ENCODE results near the gene PHGDH.

PHGDH gene

DNA sequence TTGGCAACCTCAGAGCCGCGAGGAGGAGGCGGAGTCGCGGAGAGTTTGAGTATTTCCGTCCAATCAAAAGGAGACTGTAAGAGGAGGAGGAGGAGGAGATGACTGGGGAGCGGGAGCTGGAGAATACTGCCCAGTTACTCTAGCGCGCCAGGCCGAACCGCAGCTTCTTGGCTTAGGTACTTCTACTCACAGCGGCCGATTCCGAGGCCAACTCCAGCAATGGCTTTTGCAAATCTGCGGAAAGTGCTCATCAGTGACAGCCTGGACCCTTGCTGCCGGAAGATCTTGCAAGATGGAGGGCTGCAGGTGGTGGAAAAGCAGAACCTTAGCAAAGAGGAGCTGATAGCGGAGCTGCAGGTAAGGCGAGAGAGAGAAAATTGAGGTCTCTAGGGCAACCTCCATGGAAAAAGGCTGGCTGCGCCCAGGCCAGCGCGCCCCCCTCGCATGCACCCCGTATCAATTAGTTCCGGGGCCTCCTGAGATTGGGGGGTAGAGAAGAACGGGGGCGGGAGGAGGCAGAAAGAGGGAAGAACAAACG lies at the start of gene PHGDH:
TSS of gene PHGDH (plus strand) at position 131 of the 538 bp plus-strand sequence. CDS start at position 220, 89 bp downstream.
- DNase-seq = peak; percentile 77 to 87

DNA sequence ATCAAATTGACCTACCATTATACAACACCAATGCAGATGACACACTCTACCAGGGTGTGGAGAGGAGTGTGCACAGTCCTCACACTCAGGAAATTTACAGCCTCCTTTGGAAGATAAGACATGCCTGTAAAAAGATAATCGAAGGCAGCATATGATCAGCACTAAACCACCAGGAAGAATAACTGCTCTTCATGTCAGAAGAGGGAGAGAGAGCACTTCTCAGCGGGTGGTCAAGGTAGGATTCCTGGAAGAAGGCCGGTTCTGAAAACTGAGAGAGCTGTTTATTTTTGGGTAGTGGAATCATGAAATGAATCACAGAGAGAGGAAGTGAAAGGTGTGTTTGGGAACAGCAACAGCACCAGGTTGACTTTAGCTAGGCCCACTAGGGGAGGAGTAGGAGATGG lies 49.7 kb upstream of the PHGDH start:
- no peak for DNase-seq

DNA sequence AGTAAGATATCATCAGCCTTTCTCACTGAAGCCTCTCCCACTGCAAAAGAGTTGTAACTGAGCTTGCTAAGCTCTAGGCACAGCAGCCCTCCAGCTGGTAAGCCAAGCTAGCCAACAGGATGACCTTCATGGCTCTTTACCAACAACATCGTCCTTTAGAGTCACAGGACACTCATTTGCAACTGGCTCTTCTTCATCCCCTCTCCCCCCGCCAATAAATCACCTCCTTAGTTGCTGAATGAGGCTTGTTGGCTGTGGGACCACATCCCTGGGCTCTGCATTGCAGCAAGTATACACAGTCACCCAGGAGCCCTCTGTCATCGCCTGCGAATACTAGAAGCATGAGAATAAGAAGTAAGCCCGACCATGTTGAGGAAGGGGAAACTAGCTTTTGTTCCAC lies 47.7 kb upstream of the PHGDH start:
- no peak for DNase-seq

DNA sequence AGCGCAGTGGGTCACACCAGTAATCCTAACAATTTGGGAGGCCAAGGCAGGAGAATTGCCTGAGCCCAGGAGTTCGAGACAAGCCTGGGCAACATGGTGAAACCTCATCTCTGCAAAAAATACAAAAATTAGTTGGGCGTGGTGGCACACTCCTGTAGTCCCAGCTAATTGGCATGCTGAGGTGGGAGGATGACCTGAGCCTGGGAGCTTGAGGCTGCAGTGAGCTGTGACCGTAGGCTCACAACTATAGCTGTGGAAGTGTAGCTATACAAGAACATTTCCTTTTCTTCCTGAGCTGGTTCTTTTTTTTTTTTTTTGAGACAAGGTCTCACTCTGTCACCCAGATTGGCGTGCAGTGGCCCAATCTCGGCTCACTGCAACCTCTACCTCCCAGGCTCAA lies 44.6 kb upstream of the PHGDH start:
- no peak for DNase-seq

DNA sequence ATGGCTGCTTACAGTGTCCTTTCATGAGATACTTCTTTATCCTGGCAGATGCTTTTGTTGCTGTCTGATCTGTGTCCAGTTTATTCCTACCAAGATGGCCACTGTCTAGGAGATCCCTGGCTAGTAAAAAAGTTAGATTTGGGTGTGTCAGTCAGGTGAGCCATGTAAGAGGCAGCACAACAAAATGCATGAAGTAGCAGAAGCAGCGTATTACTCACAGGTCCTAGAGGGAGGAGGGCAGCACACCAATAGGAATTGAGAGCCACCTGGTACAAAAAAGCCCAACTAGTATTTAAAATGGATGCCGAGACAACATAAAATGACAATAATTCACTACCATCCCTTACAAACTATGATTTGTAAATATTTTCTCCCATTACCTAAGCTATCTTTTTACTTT lies 40.8 kb upstream of the PHGDH start:
- no peak for DNase-seq

DNA sequence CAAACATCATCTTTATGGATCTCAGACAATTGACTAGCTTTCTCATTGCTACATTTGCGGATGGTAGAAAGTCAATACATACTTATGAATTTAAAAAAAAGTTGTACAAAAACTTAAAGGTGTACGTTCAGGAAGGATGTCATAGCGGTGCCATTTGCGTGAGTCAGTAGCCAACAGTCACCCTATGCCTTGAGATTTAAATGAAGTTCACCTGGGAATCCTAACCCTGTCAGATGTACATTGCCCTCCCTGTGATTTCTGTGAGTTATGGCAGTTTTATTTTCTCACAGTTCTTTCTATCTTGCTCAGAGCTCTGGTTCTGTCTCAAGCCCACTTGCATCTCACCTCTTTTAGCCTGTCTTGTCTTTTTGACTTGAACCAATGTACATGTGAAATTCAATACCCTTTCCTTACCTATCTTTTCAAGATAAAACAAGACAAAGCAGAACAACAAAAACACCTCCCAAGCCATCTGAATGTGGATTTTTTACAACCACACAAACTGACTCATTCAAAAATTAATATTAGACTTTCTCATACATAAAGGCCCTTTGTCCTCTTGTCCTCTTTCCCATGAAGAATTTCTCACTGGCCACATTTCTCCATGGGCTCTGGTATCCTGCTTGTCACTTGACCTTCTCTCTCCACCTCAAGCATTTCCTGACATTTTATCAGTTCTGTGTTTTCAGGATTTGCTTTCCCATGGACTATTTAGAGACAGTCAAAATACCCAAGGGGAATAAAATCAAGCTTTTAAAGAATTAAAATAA lies 38.4 kb upstream of the PHGDH start:
- no peak for DNase-seq

DNA sequence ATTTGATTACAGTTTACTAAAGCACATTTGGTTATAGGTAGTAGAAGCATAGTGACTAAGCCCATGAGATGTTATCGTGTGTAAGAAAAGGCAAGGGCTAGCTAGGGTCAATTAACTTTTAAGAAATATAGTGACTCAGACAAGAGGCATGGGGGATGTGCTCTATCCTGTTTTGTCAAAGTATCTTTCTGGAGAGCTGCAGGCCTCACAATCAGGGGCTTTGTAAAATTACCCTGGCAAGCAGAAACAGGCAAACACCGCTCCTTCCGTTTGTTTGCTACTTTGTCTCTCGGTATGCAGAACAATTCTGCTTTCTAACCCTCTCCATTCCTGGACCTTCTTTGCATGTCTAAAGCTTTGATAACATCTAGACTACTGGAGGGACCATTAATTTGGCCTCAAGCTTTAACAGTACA lies 37.6 kb upstream of the PHGDH start:
- DNase-seq = no peak

DNA sequence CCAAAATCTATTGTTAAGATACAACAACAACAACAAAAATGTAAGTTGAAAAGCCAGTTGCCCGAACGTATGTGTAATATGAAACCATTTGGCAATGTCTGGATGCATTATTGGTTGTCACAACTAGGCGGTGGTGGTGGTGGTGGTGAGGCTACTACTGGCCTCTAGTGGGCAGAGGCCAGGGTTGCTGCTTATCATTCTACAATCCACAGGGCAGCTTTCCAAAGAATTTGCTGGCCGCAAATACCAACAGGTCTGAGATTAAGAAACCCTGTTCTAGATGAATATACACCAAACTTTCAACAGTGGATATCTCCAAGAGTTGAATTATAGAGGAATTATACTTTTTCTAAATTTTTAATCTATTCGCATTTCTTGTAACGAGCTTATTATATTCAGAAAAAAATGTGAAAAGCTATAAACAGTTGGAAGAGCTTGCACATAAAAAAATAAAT lies 36.9 kb upstream of the PHGDH start:
- no peak for DNase-seq

DNA sequence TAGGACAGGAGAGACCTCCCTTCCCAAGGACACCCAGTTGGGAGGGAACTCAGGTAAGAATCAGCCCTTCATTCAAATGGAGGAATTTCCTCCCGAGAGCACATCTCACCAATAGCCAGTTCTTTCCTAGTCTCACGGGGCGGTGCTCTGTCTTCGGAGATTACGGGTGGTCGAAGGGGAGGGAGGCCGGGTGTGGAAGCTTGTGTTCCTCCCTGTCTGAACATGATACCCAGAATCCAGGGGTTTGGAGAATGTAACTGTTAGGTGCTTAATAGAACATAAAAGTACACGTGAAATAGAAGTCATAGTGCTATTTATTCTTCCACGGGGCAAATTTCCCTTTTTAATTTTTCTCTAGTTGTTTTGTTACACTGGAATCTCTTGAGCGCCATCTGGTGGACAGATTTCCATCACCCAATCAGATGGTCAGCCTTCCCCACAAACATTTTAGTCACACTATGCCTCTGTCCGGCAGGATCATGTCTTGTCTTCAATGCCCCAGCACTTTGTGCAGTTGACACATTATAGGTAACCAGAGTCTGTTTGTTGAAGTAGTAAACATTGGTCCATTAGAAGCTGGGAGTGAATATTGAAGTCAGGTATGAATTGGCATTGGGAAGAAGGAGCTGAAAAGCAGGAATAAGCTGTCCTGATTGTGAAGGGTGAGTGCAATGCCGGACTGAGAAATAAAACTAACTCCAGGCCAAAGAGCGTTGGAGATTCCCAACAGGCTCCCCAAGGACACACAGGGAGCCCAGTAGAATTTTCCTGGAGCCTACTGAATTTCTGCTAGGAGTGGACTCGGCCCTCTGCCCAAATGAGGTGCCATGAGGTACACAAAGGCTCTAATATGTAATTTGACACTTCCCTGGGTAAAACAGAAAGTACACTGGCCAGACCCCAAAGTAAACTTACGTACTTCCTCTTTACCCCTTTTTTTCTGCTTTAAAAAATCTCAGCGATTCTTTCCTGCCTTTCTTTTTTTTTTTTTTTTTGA lies 36.1 kb upstream of the PHGDH start:
- DNase-seq = peak; percentile 66 to 73

DNA sequence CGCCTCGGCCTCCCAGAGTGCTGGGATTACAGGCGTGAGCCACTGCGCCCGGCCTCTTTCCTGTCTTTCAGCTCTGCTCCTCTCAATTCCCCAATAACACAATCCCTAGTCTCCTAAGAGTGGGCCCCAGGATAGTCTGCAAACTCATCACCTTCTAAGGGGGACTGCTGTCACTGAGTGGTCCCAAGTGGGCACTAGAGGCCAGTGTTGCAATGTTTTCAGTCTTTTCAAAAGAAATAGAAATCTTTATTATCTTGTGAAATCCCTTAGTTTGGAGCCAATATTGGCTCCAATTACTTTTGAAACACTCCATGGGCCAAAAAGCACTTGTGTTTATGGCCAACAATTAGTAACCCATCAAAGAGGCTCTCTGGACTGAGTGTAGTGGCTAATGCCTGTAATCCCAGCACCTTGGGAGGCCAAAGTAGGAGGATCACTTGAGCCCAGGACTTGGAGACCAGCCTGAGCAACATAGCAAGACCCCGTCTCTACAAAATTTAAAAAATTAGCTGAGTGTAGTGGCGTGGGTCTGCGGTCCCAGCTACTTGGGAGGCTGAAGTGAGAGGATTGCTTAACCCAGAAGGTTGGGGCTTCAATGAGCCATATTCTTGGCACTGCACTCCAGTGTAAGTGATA lies 35.0 kb upstream of the PHGDH start:
- DNase-seq = no peak

DNA sequence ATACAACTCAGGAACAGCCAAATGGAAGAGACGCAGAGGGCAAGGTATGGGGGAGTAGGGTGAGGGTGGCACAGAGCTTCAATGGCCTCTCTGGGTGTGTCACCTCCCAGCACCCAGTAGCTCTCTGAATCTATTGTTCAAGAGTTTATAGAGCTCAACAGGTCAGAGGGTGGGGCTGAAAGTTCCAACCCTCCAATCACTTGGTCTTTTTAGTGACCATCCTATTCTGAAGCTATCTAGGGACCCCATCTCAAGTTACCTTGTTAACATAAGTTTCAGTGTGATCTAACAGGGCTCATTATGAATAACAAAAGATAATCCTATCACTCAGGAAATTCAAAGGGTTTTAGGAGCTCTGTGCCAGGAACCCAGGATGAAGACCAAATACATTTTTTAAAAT lies 32.5 kb upstream of the PHGDH start:
- no peak for DNase-seq

DNA sequence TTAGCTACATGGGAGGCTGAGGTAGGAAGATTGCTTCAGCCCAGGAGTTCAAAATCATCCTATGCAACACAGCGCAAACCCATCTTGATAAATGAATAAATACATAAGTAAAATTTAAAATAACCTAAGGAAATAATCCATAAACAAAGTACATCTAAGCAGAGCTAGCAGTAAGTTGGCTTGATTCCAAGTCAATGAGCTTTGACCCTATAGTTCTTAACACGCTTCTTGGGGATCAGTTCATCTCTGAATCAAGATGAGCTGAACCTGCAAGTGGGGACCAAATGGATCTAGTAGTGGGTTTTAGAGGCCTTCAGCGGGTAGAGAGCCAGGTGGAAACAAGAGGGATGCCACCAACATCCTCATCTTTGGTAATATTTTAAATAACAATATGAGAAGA lies 31.5 kb upstream of the PHGDH start:
- DNase-seq = no peak

DNA sequence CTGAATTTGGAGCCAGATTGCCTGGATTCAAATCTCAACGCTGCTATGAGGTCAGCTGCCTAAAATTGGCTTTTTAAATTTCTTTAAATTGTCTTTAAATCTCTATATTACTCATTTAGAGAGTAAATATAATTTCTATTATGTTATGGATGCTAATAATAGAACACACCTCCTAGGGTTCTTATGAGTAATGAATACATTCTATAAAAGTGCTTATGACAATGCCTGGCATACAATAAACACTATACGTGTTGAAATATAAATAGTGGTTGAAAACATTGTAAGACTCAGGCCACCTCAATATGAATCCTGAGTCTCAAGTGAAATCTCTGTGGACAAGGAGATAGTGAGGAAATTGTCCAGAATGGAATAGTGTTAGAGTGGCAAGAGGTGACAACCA lies 31.0 kb upstream of the PHGDH start:
- no peak for DNase-seq

DNA sequence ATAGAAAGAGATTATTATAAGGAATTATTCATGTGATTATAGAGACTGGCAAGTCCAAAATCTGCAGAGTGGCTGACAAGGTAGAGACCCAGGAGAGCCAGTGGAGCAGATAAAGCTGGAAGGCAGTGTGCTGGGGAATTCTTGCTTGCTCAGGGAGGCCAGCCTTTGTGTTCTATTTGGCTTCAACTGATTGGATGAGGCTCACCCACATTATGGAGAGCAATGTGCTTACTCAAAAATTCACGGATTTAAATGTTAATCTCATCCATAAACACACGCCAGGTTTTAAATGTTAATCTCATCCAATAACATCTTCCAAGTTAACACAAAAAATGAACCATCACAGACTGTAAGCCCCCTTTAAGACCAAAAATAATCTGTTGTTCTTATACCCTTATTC lies 30.2 kb upstream of the PHGDH start:
- no peak for DNase-seq

DNA sequence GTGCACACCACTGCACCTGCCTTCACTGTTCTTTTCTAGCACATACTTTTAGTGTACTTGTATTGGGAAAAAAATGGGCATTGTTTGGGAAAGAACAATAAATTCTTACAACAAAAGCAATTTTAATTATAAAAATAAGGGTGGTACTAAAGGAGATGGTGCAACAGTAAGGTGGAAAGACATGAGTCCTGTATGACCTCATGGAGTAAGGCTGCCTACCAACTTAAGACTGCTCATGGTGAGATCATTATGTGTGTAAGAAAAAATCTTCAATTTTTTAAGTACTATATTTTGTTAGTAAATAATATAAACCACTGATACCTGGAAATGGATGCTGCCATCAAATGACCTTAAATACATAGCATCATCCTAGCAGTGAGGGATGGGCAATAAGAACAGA lies 29.6 kb upstream of the PHGDH start:
- no peak for DNase-seq

DNA sequence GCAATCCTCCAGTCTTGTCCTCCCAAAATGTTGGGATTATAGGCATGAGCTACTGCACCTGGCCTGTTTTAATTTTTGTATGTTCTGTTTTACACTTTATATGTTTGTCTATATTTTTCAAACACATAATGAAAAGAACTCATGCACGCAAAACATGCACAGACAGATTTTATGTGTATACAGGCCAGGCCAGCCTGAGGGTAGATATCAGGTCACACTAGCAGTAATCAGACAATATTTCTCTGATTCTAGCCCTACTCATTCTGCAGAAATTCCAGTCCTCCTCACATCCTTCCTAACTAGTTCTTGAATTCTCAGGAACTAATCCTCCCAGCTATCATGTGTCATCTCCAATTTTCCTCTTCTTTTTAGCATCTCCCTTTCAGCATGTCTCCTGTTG lies 27.8 kb upstream of the PHGDH start:
- no peak for DNase-seq

DNA sequence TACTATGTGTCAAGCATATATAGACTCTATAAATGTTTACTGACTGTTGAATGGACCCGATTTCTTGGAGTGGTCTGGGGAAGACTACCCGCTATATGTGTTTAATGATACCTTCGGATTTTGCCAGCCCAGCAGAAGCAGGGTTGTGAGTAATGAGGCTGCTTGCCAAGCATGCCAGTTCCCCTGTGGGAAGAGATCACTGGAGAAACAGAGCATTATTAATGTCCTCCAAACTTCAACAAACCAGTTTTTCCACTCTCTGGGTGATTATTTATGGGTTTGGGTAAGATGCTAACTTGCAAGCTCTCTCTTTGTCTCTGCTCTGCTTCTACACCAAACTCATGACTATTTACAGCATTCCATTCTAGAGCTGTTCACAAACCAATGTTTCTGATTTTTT lies 25.1 kb upstream of the PHGDH start:
- no peak for DNase-seq

DNA sequence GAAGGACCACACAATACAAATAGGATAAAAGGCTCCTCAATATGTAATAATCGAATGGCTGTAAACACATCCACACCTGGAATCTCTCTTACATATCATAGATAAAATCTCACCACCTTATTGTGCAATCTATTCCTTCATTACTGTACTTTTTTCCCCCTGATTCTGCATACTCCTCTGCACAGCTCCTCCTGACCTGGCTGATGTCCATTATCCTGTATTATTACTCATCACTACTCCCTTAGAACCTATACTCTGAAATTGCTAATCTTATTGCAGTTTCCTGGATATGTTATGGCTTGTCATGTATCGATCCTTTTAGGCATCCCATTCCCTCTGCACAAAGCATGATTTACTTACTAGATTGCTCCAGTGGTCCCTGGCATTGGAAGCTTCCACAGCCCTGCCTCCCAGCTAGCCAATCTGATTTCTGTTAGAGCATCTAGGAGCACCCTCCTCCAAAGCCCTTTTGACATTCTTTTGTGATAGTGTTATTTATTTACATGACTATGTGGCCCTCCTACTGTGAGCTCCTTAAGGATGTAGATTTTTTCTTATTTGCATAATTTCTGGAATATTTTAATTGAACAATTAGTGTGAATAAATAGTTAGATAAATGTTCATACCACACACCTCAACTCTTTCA lies 24.2 kb upstream of the PHGDH start:
- DNase-seq = no peak

DNA sequence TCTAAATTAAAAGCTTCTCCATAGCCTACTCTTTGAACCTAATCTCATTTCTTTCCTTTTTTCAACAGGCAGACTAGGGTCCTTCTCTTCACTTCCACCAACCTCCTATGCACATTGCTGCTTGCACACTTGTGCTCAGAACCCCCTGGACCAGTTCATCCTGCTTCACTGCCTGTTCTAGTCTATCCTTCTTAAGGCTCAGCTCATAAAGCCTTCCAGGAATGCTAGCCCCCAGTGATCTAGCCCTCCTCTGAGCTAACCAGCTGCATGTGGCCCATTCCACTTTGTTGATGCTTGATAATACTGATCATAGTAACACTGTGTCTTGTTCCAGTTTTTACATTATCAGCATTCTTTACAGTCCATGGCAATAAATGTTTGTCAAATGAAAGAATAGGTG lies 22.9 kb upstream of the PHGDH start:
- no peak for DNase-seq

DNA sequence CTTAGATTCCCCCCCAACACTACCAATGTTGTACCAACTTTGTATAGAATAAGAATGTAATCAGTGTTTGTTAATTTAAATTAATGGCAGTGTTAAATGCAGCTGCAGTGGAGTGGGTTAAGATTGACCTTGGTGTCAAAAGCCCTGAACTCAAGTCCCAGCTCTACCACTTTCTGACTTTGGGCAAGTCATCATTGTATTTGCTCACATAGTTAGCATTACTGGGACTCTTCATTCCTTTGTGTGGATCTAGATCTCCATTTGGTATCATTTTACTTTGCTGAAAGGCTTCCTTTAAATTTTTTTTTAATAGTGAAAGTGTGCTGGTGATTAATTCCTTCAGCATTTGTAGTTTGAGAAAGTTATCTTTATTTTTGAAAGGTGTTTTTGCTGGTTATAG lies 22.2 kb upstream of the PHGDH start:
- no peak for DNase-seq

DNA sequence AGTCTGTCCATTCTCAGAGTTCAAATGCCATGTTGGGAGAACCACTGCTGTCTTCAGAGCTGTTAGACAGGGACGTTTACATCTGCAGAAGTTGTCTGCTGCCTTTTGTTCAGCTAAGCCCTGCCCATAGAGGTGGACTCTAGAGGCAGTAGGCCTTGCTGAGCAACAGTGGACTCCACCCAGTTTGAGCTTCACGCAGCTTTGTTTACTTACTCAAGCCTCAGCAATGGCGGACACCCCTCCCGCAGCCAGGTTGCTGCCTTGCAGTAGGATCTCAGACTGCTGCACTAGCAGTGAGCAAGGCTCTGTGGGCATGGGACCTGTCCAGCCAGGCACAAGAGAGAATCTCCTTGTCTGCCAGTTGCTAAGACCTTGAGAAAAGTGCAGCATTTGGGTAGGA lies 14.9 kb upstream of the PHGDH start:
- DNase-seq = peak in 1 of 2 experiments; percentile 14

DNA sequence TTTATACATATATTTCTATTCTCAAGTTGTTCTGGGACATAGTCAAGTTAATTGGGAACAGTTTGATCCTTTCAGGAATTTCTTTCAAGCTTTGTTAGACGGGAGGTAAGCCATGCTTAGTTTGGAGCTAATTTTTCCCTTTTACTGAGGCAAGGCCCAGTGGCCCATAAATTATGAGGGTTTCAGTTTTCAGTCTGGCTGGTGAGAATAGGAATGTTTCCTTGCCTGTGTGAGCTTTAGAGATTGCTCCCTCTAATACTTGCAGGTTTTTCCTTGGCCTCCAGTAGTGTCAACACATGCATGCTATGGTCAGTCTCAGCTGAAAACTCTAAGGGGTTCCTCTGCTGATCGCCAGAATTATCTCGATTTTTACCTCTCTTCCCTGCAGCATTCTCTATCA lies 14.1 kb upstream of the PHGDH start:
- DNase-seq = no peak

DNA sequence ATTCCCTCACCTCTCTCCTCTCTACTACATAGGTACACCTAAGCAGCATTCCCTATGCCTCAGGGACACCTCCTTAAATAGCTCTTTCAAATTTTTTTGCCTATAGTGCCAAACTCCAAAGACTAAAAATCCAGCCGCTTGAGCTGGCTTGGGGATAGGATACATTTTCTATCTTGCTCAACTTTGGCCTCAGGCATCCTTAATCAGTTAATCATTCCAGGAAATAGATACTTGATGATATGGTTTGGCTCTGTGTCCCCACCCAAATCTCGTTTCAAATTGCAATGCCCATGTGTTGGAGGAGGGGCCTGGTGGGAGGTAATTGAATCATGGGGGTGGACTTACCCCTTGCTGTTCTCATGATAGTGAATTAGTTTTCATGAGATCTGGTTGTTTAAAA lies 11.4 kb upstream of the PHGDH start:
- DNase-seq = no peak
